Gastroesophageal sphincter (tissue), 3 donors: ENCODE measurements around the gene TRMT61A.

Experiments
- CTCF ChIP-seq, 4 experiments: fragments of 200-600 bp in 2 of 4; fragments of 450-650 bp in 2 of 4; sonication (generic) in 1 of 4; IDR thresholded peaks; one replicate each; pipeline ENCODE4 v1.5.1; 2017 to 2019; ENCODE audit warnings: antibody characterized with exemption in 4 of 4, mild to moderate bottlenecking in 2 of 4, moderate library complexity in 2 of 4
- EP300 ChIP-seq: sonication (generic); formaldehyde crosslinking; IDR thresholded peaks from one replicate; pipeline ENCODE4 v1.6.1; 2017; ENCODE audit warnings: antibody characterized with exemption, mild to moderate bottlenecking
- POLR2A ChIP-seq, 2 donors: fragments of 450-650 bp; IDR thresholded peaks; one replicate each; pipeline ENCODE4 v1.6.1; 2017; ENCODE audit warnings: antibody characterized with exemption in 2 of 2, mild to moderate bottlenecking in 2 of 2, moderate library complexity in 1 of 2

- TF ChIP-seq CTCF (IDR thresholded peaks at IDR 0.05) (no peak), POLR2A (IDR thresholded peaks at IDR 0.05) (no peak), EP300 (no peak)
These were observed 1.4 kb downstream of the TRMT61A start for GRCh38 chr14:103530390-103530789.
